Measurements from ENCODE around the gene GALNT18. TPM values are rescaled to one million over a fixed set of nuclear protein-coding genes. Genes with fewer than 3 reads are reported as not detected.

Gene GALNT18
- total RNA-seq, 1 experiment from 2014 or later: not detected

DNA sequence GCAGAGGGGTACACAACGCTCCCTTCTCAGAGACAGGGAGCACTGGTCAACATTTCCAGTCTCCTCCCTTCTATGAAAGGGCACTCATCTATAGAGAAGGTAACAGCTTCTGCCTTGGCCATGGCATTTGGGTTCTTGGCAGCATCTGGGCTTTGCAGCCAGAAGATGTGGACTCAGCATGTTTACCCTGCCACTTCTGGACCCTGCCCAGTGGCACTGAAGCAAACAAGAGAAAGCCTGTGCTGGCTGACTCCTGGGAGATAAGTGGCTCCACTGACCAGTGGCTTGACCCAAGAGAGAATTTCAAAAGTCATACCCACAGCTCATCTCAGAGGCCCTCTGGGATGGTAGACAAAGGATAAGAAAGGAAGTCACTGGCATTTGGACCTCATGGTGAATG, 276.7 kb downstream of the GALNT18 start:
- H3K4me2 ChIP-seq: no peak overlapping the region
- TF ChIP-seq CTCF (conservative IDR thresholded peaks at IDR 0.05) (no peak), EZH2 (IDR thresholded peaks at IDR 0.05; ENCODE audit: low read depth) (no peak)
- CTCF ChIA-PET: no interaction called here
- no peak overlapping the region for H2AFZ ChIP-seq
- H3K9me2 ChIP-seq (ENCODE audit: insufficient read depth): no peaks in the 10 kb centered on the region
- no peak overlapping the region for H3K27ac ChIP-seq
- POLR2A ChIA-PET (ENCODE audit: unreplicated experiment): no interaction called here
- intact Hi-C loops (cut with micrococcal nuclease; ENCODE audit: unreplicated experiment): no loop called here
- H3F3A ChIP-seq (ENCODE audit: insufficient read depth, low read depth): no peaks in the 10 kb centered on the region
- no TSS peak for BruUV-seq (replicated peaks)
- no peaks in the 10 kb centered on the region for H3K79me2 ChIP-seq (ENCODE audit: low read depth)
- H4K20me1 ChIP-seq (ENCODE audit: insufficient read depth): no peaks in the 10 kb centered on the region
- no peaks in the 10 kb centered on the region for H3K9me3 ChIP-seq (ENCODE audit: insufficient read depth, low read depth)
- no peaks in the 10 kb centered on the region for H3K4me1 ChIP-seq (replicated peaks; ENCODE audit: insufficient read depth)
- peaks cover 29% of the 10 kb centered on the region for H3K27me3 ChIP-seq (ENCODE audit: insufficient read depth, low read depth)
- no peak for DNase-seq
- no peak overlapping the region for H3K4me3 ChIP-seq
- H3K36me3 ChIP-seq (ENCODE audit: low read depth): no peaks in the 10 kb centered on the region

GRCh38 chr11:11344045-11344444, 277.8 kb downstream of the GALNT18 start:
- no TSS peak for BruUV-seq (replicated peaks)
- intact Hi-C loops (cut with micrococcal nuclease; ENCODE audit: unreplicated experiment): no loop called here
- Histone ChIP-seq H2AFZ (no peak overlapping the region), H3K36me3 (ENCODE audit: low read depth) (no peaks in the 10 kb centered on the region), H3K79me2 (ENCODE audit: low read depth) (no peaks in the 10 kb centered on the region), H3K4me2 (no peak overlapping the region), H3K9me2 (ENCODE audit: insufficient read depth) (no peaks in the 10 kb centered on the region), H4K20me1 (ENCODE audit: insufficient read depth) (no peaks in the 10 kb centered on the region), H3K27me3 (ENCODE audit: insufficient read depth, low read depth) (peaks cover 29% of the 10 kb centered on the region), H3K9me3 (ENCODE audit: insufficient read depth, low read depth) (no peaks in the 10 kb centered on the region), H3K27ac (no peak overlapping the region), H3K4me1 (replicated peaks; ENCODE audit: insufficient read depth) (no peaks in the 10 kb centered on the region), H3K4me3 (no peak overlapping the region), H3F3A (ENCODE audit: insufficient read depth, low read depth) (no peaks in the 10 kb centered on the region)
- CTCF ChIA-PET: no interaction called here
- no peak for DNase-seq
- TF ChIP-seq CTCF (conservative IDR thresholded peaks at IDR 0.05): no peak
- no peak for TF ChIP-seq EZH2 (IDR thresholded peaks at IDR 0.05; ENCODE audit: low read depth)
- POLR2A ChIA-PET (ENCODE audit: unreplicated experiment): no interaction called here

DNA sequence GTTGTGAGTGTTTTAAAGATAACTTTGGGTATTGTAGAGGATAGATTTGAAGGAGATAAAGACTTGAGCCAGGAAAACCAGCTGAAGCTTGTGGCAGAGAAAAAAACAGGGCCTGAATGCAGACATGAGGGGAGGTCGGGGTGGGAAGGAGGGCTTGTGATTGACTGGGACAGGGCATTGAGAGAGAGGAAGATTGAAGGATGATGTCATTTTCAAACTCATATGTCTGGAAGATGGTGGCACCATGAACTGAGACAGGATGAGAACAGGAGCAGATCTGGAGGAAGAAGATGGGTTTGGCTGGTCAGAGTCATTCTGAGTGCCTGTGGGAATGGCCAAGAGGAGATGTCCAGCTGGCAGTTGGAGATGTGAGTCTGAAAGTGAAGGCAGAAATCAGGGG, 283.5 kb downstream of the GALNT18 start:
- peaks cover 16% of the 10 kb centered on the region; the same call in 1 of the 2 replicates for H3K27me3 ChIP-seq (ENCODE audit: insufficient read depth, low read depth)
- no TSS peak for BruUV-seq (replicated peaks)
- H3K4me3 ChIP-seq: no peak overlapping the region
- no peak for DNase-seq
- H4K20me1 ChIP-seq (ENCODE audit: insufficient read depth): no peaks in the 10 kb centered on the region
- H3K9me3 ChIP-seq (ENCODE audit: insufficient read depth, low read depth): no peaks in the 10 kb centered on the region
- H3K4me1 ChIP-seq (replicated peaks; ENCODE audit: insufficient read depth): no peaks in the 10 kb centered on the region
- H3K36me3 ChIP-seq (ENCODE audit: low read depth): no peaks in the 10 kb centered on the region
- H2AFZ ChIP-seq: no peak overlapping the region
- no peaks in the 10 kb centered on the region for H3K79me2 ChIP-seq (ENCODE audit: low read depth)
- TF ChIP-seq EZH2 (IDR thresholded peaks at IDR 0.05; ENCODE audit: low read depth) (no peak), CTCF (conservative IDR thresholded peaks at IDR 0.05) (no peak)
- H3F3A ChIP-seq (ENCODE audit: insufficient read depth, low read depth): no peaks in the 10 kb centered on the region
- ChIA-PET CTCF (no interaction called here), POLR2A (ENCODE audit: unreplicated experiment) (no interaction called here)
- intact Hi-C loops (cut with micrococcal nuclease; ENCODE audit: unreplicated experiment): no loop called here
- H3K9me2 ChIP-seq (ENCODE audit: insufficient read depth): no peaks in the 10 kb centered on the region
- H3K27ac ChIP-seq: no peak overlapping the region
- H3K4me2 ChIP-seq: no peak overlapping the region
